Breast epithelium (tissue), 3 donors: ENCODE results near the gene MIEN1.

ENCODE experiments used
- CTCF ChIP-seq, 3 donors: fragments of 450-650 bp; IDR thresholded peaks; one replicate each; pipeline ENCODE4 v1.5.1; 2016 to 2017; ENCODE audit warnings: antibody characterized with exemption in 3 of 3, mild to moderate bottlenecking in 3 of 3, moderate library complexity in 3 of 3
- POLR2A ChIP-seq: fragments of 450-650 bp; IDR thresholded peaks from one replicate; pipeline ENCODE4 v1.6.1; 2016; ENCODE audit warnings: antibody characterized with exemption, mild to moderate bottlenecking, moderate library complexity
- POLR2AphosphoS5 ChIP-seq, 3 donors: sonication (generic); formaldehyde crosslinking; IDR thresholded peaks; one replicate each; pipeline ENCODE4 v1.6.1; 2017; ENCODE audit warnings: antibody characterized with exemption in 3 of 3

DNA sequence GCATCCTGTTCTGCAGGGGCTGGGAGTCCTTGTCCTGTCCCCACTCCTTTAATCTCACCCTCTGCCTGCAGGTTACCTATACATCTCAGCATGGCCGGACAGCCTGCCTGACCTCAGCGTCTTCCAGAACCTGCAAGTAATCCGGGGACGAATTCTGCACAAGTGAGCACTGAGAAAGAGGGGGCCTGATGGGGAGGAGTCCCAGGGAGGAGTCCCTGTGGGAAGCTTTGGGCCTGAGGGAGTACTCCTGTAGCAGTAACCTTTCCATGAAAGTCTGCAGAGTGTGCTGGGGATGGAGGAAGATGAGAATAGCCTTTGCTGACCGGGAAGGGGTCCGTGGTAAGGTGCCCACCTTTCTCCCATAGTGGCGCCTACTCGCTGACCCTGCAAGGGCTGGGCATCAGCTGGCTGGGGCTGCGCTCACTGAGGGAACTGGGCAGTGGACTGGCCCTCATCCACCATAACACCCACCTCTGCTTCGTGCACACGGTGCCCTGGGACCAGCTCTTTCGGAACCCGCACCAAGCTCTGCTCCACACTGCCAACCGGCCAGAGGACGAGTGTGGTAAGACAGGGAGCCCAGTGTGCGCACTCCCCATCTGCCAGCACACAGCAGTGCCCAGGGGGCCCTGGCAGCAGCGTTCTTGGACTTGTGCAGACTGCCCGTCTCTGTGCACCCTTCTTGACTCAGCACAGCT lies 14.8 kb downstream of the MIEN1 start:
- no peak for TF ChIP-seq POLR2A
- no peak for TF ChIP-seq CTCF (IDR thresholded peaks at IDR 0.05)
- no peak for TF ChIP-seq POLR2AphosphoS5 (IDR thresholded peaks at IDR 0.05)
